GM19455 (cell line): ENCODE measurements around the gene TMEM208.

Source experiments
- ATAC-seq: cut with Tn5 transposase; IDR thresholded peaks from one replicate; pipeline ENCODE4 v1.9.1; 2021; ENCODE audit not compliant: unreplicated experiment

TMEM208 gene

DNA sequence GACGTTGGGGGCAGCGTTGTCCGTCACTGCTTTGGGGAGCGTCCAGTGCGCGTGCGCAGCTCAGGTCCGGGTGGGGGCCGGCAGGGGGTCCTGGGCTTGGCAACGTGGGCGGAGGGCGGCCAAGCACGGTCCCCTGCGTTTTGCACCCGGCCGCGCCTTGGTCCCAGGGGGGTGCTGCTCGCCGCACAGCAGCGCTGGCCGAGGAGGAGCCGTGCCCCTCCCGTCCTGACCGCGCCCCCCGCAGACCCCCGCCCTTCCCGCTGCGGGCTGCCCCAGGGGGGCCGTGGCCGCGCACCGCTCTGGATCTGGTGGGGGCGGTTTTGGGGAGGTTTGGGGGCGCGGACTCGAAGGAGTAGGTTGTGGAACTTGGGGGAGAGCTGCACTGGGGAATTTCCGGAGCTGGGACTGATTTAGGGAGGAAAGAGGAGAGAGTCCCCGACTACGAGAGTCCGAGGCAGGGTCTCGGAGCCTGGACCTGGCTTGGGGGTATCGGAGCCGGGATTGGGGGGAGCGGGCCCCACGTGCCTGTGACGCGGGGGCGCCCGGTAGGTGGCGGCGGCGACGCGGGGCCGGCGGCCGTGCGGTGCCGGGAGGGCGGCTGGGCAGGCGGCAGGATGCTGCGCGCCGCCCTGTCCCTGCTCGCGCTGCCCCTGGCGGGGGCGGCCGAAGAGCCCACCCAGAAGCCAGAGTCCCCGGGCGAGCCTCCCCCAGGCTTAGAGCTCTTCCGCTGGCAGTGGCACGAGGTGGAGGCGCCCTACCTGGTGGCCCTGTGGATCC is 21.7 kb downstream of the TMEM208 start, which contains the start of gene SLC9A5:
TSS of gene SLC9A5 (plus strand) at position 579 of the 777 bp plus-strand sequence. CDS start at position 615, 36 bp downstream.
- no peak for ATAC-seq

DNA sequence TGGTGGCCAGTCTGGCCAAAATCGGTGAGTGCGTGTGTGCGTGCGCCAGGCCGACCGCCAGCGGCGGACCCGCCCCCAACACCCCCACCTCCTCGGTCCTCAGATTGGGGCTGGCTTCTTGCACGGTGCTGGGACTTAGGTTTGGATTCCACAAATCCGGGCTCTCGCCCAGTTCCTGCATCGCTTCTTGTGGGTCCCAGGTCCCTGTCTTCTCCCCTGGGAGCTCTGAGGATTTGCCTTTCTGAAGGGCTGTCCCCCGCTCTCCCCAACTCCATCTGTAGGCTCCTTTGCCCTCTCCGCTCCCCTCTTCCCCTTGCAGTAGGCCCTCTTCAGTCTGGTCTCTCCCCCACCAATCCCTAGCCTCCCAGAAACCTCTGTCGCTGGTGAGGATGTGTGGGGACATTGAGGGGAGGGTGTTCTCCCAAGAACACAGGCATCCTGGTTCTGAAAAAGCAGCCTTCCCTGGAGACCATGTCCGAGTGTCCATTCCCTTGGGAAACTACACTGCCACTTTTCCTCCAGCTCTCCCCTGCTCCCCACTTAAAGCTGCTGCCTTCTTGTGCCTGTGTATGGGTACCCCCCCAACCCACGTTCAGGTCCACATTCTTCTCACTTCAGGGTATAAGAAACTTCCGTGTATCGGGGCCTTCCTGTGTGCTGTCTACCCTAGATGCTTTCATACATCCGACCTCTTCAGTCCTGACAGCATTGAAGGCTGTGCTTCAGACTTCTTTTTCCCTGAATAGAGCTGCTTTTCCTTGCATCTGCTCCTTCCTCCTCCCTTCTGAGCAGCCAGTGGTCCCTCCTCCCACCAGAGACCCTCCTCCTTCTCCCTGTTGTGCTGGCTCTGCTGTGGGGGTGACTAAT is 22.5 kb downstream of the TMEM208 start:
- ATAC-seq: no peak

DNA sequence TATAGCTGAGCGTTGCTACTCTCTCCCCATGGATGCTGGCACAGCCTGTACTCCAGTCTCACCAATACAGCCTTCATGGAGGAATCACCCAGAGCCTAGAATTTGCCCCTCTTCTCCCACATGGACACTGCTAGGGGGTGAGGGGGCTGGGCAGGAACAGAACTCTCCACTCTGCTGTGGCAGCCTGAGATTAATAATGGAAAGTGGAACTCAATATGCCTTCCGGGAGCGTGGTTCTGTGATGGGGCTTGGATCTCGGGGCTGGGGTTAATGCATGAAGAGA is 23.1 kb downstream of the TMEM208 start:
- no peak for ATAC-seq

DNA sequence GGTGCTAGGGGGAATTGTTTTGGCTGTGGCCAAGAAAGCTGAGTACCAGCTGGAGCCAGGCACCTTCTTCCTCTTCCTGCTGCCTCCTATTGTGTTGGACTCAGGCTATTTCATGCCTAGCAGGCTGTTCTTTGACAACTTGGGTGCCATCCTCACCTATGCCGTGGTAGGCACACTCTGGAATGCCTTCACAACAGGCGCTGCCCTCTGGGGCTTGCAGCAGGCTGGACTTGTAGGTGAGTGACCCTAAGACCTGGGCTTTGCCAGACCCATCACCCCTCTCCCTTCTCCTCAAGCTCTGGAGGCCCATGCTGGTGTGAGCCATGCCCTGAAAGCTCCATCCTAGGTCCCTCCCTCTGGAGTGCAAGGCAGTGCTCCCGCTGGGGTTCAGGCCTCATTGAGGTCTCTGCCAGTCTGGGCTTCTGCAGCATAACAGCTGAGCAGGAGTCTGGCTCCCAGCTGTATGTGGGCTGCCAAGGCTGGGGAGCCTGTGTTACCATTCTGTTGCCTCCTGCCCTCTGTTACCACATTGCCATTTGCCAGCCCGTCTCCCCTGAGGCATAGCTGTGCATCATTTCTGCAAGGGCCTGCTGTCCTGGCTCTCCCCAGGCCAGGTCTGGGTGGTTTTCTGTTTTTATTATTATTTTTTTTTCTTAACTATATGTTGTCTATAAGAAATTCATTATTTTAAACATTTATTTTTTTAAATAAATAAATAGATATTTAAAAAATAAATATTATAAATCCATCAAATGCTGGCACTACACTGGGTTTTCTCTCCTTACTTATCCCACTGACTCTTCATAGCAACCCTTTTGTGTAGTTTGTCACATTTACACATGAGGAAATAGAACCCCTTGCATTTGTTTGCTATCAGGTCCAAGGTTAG is 25.9 kb downstream of the TMEM208 start:
- ATAC-seq: no peak

DNA sequence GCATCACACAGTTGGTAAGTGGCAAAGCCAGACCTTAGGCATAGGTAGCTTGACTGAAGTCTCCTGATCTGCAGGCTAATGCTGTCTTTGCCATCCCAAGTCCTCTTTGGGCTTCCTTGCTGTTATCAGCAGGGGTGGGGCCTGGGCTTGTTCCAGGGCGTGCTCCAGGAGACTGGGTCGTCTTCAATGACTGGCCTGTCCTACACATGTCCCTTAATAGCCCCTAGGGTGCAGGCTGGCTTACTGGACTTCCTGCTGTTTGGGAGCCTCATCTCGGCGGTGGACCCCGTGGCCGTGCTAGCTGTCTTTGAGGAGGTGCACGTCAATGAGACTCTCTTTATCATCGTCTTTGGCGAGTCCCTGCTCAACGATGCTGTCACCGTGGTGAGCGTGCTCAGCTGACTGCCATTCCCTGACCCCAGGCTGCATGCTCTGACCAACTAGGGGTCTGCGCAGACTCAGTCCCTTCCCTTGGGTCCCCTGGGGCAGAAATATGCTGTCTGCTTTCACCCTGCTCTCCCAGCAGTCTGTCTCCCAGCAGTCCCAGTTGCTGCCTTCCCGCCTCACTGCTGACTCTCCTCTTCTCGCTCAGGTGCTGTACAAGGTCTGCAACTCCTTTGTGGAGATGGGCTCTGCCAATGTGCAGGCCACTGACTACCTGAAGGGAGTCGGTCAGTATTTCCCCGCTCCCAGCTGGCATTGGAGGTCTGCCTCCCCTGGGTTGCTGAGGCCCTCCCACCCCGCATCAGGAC is 28.0 kb downstream of the TMEM208 start:
- ATAC-seq: no peak

DNA sequence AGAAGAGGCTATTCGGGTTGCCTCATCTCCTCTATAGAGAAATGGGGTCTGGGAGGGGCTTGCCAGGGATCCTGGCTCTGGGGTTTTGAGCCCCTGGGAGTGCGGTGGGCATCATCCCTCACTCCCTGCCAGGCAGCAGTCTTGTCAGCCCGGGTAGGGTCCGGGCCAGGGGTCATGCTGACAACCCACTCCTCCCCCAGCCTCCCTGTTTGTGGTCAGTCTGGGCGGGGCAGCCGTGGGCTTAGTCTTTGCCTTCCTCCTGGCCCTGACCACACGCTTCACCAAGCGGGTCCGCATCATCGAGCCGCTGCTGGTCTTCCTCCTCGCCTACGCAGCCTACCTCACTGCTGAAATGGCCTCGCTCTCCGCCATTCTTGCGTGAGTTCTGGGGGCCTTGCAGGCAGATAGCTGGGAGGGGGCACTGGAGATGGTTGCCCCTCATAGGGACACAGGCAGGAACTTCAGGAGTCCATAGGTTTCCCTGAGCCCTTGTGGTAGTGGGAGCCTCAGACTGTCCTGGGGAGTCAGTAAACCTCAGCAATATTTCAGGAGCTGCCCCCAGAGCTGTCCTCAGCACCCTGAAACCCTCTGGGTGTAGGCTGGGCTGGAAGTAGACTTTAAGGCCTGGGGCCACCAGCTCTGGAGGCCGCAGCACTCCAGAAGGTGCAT is 28.8 kb downstream of the TMEM208 start:
- ATAC-seq: no peak

DNA sequence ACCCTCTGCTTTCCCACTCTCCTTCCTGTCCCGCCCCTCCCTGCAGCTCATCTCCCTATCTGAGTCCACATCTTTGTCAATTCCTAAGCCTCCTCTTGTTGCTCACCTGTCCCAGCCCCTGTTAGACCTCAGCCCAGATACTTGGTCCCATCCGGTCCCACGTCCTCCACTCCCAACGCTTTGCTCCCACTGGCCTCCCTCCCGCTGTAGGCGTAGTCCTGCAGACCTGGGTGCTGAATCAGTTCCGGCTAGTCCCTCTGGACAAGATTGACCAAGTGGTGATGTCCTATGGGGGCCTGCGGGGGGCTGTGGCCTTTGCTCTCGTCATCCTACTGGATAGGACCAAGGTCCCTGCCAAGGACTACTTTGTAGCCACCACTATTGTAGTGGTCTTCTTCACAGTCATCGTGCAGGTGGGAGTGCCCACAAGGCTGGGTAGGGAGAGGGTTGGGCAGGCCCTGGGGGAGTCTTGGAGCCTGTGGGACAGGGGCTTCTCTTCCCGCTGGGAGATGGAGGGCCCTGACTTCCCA is 29.8 kb downstream of the TMEM208 start:
- no peak for ATAC-seq

DNA sequence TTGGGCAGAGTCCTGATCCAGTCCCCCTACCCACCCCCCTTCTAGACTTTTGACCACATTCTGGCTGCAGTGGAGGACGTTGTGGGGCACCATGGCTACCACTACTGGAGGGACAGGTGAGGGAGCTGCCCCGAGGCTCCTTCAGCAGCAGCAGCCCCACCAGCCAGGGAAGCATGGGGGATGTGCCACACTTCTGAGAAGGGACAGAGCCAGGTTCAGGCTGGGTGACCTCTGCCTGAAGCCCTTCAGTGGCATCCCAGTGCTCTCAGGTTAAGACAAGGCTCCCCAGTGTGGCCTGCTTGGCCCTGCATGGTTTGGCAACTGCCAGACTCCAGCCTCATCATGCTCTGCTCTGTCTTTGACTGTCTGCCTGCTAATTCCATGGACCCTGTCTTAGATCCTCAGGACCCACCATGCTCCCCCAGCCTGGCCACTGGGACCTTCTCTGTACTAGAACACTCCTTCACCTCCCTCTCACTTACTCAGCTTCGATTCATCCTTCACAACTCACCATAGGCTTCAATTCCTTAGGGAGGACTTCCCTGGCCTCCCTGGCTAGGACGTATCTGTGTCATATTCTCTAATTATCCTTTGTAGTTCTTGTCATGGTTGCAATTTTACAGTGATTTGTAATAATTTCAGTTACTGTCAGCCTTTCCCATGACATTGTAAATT is 30.7 kb downstream of the TMEM208 start:
- ATAC-seq: no peak

DNA sequence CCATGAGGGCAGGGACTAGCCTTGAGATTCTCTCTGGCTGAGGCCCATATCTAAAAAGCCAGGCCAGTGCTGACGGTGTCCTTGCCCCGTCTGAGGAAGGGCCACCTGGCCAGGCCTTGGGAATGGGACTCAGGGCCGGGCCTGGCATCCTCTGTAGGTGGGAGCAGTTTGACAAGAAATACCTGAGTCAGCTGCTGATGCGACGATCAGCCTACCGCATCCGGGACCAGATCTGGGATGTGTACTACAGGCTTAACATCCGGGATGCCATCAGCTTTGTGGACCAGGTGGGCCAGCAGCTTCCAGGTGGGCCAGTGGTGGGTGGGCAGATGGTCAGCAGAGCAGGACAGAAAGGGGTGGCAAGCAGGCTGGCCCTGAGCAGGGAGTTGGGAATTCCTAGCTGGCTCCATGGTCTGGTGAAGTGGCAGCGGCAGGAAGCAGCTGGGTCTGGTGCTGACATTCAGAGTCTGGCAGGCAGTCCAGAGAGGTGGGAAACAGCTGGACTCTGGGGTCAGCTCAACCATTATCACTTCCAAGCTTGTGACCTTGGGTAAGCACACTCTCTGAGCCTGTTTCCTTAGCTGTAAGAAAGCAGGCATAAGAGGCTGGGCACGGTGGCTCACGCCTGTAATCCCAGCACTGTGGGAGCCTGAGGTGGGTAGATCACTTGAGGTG is 31.4 kb downstream of the TMEM208 start:
- ATAC-seq: no peak

DNA sequence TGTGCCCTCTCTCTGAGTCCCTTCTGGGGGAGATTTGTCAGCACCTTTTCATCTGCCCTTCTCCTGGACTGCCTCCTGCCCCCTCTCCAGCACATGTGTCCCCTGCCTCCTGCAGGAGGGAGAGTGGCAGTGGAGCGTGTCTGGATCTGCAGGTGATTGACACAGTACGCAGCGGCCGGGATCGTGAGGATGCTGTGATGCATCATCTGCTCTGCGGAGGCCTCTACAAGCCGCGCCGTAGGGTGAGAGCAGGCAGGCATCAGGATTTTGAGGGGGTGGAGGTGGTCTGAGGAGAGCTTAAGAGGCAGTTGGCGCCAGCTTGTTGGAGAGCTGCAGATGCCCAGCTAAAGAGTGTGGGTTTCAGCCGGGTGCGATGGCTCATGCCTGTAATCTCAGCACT is 32.8 kb downstream of the TMEM208 start:
- no peak for ATAC-seq

DNA sequence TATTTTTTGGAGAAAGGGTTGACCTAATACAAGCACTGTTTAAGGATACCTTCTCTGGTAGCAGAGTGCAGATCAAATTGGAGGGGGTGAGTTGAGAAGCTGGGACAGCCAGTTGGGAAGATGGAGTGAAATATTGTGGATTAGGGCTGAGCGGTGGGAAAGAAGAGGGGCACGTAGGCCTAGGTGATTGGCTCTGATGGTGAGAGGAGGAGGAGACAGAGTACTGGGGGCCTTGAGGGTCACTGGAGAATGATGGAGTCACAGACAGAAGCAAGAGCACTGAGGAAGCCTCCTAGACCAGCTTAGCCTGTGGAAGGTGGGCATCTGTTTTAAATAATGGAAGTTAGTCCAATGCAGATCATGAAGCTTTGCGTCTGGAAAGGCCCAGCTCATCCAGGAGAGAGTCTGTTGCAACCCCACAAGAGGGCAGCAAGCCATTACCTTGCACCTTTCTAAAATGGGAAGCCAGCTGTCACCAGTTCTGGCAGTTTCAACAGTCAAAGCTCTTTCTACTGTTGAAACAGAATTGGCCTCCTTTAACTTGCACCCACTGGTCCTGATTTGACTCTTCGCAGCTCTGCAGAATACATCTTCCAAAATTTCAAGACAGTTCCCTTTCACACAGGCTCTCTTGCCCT is 33.6 kb downstream of the TMEM208 start:
- ATAC-seq: no peak

DNA sequence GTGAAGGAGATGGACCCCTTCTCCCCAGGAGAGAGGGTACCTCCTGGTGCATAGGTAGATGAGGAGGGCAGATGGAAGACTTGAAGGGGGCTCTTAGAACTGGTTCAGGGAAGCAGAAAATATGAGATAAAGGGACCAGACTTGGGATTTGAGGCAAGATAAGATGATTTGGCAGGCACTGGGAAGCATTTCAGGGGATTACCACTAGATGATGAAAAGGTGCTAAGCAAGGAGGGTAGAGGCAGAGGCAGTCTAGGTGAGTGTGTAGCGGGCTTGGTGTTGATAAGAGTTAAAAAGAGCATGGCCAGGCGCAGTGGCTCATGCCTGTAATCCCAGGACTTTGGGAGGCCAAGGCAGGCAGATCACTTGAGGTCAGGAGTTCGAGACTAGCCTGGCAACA is 36.3 kb downstream of the TMEM208 start:
- no peak for ATAC-seq

DNA sequence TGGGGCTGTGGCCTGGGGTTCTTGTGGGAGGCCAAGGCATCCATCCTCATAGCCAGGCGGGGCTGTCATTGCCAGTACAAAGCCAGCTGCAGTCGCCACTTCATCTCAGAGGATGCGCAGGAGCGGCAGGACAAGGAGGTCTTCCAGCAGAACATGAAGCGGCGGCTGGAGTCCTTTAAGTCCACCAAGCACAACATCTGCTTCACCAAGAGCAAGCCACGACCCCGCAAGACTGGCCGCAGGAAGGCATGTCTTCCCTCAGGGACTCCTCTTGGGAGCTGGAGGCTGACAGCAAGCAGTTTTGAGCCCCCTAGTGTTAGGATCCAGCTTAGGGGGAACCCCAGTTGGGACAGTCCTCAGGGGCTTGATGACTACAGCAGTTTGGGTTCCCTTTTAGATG is 37.3 kb downstream of the TMEM208 start:
- no peak for ATAC-seq

DNA sequence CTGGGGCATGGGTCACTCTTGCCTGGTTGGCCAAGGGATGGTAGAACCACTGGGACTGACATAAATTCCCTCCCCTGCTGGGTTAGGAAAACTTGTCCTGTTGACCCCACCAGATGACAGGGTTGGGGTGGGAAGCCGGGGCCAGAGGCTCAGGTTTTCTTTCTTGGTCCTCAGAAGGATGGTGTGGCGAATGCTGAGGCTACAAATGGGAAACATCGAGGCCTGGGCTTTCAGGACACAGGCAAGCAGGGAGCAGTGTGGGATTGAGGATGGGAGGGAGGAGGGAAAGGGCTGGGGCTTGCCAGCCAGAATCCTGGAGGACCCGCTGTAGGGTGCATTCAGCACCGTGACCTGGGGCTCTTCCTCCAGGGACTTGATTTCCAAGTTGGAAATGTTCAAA is 37.9 kb downstream of the TMEM208 start:
- no peak for ATAC-seq

DNA sequence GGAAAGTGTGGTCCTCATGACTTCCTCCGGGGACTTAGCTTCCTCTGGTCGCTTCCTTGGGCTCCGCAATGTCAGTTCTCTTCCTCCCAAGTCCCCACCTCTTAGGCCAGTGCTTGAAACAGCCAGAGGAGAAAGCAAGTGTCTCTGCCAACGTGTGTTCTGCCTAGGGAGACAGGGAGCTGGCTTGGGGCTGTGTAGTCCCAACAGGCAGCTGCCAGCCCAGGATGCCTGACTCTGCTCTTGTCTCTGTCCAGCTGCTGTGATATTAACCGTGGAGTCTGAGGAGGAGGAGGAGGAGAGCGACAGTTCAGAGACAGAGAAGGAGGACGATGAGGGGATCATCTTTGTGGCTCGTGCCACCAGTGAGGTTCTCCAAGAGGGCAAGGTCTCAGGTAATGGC is 38.9 kb downstream of the TMEM208 start:
- no peak for ATAC-seq

DNA sequence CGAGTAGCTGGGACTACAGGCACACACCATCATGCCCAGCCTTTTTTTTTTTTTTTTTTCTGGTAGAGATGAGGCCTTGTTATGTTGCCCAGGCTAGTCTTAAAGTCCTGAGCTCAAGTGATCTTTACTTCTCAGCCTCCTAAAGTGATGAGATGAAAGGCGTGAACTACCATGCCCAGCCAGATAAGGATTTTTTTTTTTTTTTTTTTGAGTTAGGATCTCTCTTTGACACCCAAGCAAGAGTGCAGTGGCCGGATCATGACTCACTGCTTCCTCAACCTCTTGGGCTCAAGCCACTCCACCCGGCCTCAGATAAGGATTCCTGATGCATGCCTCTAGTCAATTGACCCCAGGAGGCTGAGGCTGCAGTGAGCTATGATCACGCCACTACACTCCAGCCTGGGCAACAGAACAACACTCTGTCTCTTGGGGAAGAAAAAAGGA is 41.2 kb downstream of the TMEM208 start:
- no peak for ATAC-seq

DNA sequence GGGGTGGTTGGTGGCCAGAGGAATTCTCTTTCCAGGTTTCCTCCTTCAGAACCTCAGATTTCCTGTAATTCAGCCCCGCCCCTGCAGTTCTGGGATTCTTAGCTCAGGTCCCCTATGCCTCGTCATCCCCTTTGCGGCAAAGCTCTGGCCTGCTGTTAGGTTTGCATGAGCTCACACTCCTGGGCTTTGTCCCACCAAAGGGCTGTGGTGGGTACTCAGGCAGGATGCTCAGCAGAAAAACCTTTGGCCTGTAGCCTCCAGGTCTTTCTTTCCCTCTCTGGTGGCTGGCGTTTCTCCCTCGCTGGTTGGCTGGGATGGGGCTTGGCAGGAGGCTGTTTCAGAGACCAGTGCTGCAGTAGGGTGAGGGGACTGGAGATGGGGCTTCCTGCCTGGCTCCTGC is 42.8 kb downstream of the TMEM208 start:
- no peak for ATAC-seq

DNA sequence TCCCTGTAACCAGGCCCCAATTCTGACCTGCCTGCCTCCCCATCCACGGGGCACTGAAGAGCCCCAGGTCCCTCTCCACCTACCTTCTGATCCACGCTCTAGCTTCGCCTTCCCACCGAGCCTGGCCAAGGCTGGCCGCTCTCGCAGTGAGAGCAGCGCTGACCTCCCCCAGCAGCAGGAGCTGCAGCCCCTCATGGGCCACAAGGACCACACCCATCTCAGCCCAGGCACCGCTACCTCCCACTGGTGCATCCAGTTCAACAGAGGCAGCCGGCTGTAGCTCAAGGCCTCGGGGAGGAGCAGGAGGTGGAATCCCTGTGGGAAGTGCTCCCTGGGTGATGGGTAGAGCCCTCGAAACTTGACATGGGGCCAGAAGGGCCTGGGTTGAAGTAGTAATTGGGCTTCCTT is 44.0 kb downstream of the TMEM208 start:
- ATAC-seq: no peak
